IPS-20b (cell line): ENCODE results near the gene AGBL4.
"Not testable (repeated sequence)": the region's sequence is repeated elsewhere in the genome, so short reads cannot be mapped to it uniquely, and the experiment has no call there.

Experiments
- H3K27ac ChIP-seq: one replicate; pipeline ENCODE4 v1.5.1; 2013; ENCODE audit warnings: low read length
- H3K27me3 ChIP-seq: 2 replicates; pipeline ENCODE4 v1.6.1; 2013; ENCODE audit warnings: mild to moderate bottlenecking, low read length, inconsistent platforms; ENCODE audit not compliant: insufficient read depth
- H3K36me3 ChIP-seq: 2 replicates; pipeline ENCODE4 v1.6.1; 2013; ENCODE audit warnings: low read depth, mild to moderate bottlenecking, inconsistent platforms, low read length, moderate library complexity; ENCODE audit not compliant: insufficient read depth
- H3K4me1 ChIP-seq: 2 replicates; pipeline ENCODE4 v1.6.1; 2013; ENCODE audit warnings: mild to moderate bottlenecking, control low read depth, inconsistent platforms, low read length, moderate library complexity; ENCODE audit not compliant: insufficient read depth
- H3K4me3 ChIP-seq: 2 replicates; pipeline ENCODE4 v1.5.1; 2013; ENCODE audit warnings: mild to moderate bottlenecking, low read length, inconsistent platforms
- H3K9ac ChIP-seq: 2 replicates; pipeline ENCODE4 v1.6.1; 2013; ENCODE audit warnings: low read depth, mild to moderate bottlenecking, inconsistent platforms, low read length, moderate library complexity
- H3K9me3 ChIP-seq: 2 replicates; pipeline ENCODE4 v1.6.1; 2013; ENCODE audit warnings: mild to moderate bottlenecking, low read depth, low read length, inconsistent platforms; ENCODE audit not compliant: insufficient read depth

Gene AGBL4

DNA sequence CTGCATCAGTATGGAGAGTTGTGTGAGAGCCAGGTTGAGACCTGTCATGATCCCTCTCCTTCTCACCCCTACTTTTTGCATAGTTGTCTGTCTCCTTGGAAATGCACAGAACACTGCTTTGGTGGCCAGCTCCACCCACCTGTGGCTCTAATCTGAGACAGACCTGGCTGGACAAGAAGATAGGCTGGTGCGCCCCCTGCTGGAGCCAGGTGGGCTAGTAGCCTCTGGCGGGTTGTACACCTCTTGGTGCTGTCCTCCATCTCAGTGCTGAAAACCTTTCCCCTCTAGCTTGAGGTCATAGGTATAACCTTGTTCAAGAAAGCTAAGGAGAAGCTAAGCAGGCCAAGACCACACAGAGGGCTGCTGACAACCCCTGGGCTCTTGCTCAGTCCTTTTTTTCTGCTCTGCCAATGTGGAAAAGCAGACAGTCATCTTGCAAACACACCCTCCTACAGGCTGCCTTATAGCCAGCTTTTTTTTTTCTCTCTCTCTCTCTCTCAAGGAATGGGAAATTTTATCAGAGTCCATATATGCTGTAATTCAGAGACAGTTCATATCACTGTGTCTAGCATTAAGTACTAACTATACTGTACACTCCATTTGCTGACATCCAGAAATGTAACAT lies 1492.9 kb downstream of the AGBL4 start:
- Histone ChIP-seq H3K27ac (no peak overlapping the region), H3K9me3 (no peaks in the 10 kb centered on the region), H3K27me3 (no peaks in the 10 kb centered on the region), H3K36me3 (no peaks in the 10 kb centered on the region), H3K9ac (no peak overlapping the region), H3K4me3 (no peak overlapping the region), H3K4me1 (peaks cover 4% of the 10 kb centered on the region)

DNA sequence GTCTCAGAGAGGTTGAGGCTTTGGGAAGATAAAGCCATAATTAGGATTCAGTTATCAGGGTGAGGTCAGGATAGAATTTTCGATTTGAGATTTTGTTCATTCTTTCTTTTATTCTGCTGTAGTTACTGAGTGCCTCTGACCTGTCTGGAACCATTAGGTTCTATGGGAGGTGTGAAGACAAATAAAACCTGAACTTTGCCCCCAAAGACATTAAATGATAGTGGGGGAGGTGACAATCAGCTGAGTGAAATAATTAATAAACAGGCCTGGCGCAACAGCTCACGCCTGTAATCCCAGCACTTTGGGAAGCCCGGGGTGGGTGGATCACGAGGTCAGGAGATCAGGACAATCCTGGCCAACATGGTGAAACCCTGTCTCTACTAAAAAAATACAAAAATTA lies 1496.7 kb downstream of the AGBL4 start:
- Histone ChIP-seq H3K4me1 (peaks cover 4% of the 10 kb centered on the region; the same call in 1 of the 2 replicates), H3K36me3 (no peaks in the 10 kb centered on the region), H3K27me3 (no peaks in the 10 kb centered on the region), H3K9ac (no peak overlapping the region), H3K4me3 (no peak overlapping the region), H3K27ac (no peak overlapping the region), H3K9me3 (no peaks in the 10 kb centered on the region)

DNA sequence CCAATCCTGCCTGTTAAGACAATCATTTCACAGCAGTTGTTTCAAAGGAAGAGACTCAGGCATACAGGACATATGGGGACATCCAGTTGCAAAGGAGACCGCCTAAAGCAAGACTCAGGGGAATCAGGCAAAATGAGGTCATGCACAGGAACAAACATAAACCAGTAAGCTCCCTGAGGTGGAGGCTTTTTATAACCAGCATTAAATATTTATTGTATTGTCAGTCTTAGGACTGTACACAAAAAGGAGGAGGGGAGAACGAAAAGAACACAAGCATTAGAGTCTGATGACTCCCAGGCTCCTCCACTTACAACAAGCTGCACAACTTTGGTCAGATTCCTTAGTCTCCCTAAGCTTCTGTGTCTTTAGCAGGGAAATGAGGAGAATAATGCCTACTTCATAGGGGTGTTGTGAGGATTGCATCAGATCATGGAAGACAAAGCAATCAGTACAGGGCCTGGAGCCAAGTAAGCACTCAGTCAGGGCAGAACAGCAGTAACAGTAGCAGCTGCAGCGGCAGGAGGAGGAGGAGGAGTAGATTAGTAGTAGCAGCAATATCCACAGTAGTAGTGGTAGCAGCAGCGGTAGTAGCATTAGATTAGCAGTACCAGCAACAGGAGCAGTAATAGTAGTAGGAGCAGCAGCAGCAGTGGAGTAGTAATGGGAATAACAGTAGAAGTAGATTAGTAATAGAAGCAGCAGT lies 1497.6 kb downstream of the AGBL4 start:
- Histone ChIP-seq H3K9me3 (no peaks in the 10 kb centered on the region), H3K27ac (no peak overlapping the region), H3K9ac (no peak overlapping the region), H3K4me1 (peaks cover 4% of the 10 kb centered on the region; the same call in 1 of the 2 replicates), H3K4me3 (no peak overlapping the region), H3K36me3 (no peaks in the 10 kb centered on the region), H3K27me3 (no peaks in the 10 kb centered on the region)

DNA sequence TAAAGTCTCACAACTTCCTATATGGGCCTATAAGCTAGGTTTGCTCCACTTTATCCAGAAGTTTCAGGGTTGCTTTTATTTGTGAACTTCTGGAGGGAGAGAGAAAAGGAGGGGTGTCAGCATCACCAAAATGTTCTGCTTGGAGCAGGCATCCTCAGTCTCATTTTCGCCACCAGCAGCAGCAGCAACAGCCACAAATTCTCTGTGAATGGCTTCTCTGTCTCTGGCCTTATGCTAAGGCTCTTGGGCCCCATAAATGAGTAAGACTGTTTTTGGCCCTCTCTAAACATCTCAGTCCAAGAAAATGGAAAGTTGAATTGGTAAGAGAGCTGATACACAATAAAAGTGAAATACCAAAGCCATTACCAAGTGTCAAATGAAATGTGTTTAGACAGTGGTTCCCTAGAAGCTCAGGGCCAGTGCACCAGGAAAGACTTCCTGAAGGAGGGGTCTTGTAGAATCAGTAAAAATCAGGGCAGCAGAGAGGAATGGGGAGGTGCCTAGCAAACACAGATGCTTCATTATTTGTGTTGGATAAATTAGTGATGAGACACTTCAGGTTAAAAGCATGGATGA lies 1498.8 kb downstream of the AGBL4 start:
- H3K36me3 ChIP-seq, result no peaks in the 10 kb centered on the region
- H3K27me3 ChIP-seq, result no peaks in the 10 kb centered on the region
- H3K27ac ChIP-seq, result no peak overlapping the region
- no peak overlapping the region for H3K4me3 ChIP-seq
- peaks cover 4% of the 10 kb centered on the region; the same call in 1 of the 2 replicates for H3K4me1 ChIP-seq
- H3K9me3 ChIP-seq, result no peaks in the 10 kb centered on the region
- no peak overlapping the region for H3K9ac ChIP-seq

DNA sequence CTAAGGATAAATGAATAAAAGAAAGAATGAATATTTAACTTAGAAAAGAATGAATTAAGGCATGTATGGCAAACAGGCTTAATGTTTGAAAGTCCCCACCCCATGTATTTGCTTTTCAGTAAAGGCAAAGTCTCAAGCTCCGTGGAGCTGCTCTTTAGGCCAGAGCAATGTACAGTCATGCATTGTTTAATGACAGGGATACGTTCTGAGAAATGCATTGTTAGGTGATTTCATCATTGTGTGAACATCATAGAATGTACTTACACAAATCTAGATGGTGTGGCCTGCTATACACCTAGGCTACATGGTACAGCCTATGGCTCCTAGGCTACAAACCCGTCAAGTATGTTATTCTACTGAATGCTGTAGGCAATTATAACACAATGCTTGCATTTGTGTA lies 1500.2 kb downstream of the AGBL4 start:
- Histone ChIP-seq H3K9me3 (no peaks in the 10 kb centered on the region), H3K4me3 (no peak overlapping the region), H3K27ac (no peak overlapping the region), H3K9ac (no peak overlapping the region), H3K36me3 (no peaks in the 10 kb centered on the region), H3K4me1 (peaks cover 4% of the 10 kb centered on the region; the same call in 1 of the 2 replicates), H3K27me3 (no peaks in the 10 kb centered on the region)

DNA sequence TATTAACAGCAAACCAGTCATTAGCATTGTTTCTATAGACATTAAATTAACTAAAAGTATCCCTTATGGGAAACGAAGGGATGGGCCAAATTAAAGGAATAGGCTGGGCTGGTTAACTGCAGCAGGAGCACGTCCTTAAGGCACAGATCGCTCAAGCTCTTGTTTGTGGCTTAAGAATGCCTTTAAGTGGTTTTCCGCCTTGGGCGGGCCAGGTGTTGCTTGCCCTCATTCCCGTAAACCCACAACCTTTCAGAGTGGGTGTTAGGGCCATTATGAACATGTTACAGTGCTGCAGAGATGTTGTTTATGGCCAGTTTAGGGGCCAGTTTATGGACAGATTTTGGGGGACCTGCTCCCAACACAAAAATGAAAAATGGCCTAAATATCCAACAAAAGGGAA lies 1503.9 kb downstream of the AGBL4 start:
- not testable (repeated sequence) for H3K27me3 ChIP-seq, H3K4me3 ChIP-seq, H3K27ac ChIP-seq, H3K4me1 ChIP-seq, H3K9ac ChIP-seq, H3K9me3 ChIP-seq, H3K36me3 ChIP-seq

DNA sequence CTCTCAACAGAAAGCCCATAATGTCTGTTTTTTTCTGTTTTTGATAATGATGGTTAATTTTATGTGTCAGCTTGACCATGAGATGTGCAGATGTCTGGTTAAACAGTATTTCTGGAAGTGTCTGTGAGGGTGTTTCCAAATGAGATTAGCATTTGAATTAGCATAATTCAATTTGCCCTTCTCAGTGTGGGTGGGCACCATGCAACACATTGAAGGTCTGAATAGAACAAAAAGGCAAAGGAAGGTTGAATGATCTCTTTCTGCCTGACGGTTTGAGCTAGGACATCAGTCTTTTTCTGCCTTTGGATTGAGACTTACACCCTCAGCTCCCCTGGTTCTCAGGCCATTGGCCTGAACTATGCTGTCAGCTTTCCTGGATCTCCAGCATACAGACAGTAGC lies 1516.9 kb downstream of the AGBL4 start:
- Histone ChIP-seq H3K4me3 (no peak overlapping the region), H3K27me3 (no peaks in the 10 kb centered on the region), H3K9me3 (no peaks in the 10 kb centered on the region), H3K36me3 (no peaks in the 10 kb centered on the region), H3K27ac (no peak overlapping the region), H3K4me1 (no peaks in the 10 kb centered on the region), H3K9ac (no peak overlapping the region)

DNA sequence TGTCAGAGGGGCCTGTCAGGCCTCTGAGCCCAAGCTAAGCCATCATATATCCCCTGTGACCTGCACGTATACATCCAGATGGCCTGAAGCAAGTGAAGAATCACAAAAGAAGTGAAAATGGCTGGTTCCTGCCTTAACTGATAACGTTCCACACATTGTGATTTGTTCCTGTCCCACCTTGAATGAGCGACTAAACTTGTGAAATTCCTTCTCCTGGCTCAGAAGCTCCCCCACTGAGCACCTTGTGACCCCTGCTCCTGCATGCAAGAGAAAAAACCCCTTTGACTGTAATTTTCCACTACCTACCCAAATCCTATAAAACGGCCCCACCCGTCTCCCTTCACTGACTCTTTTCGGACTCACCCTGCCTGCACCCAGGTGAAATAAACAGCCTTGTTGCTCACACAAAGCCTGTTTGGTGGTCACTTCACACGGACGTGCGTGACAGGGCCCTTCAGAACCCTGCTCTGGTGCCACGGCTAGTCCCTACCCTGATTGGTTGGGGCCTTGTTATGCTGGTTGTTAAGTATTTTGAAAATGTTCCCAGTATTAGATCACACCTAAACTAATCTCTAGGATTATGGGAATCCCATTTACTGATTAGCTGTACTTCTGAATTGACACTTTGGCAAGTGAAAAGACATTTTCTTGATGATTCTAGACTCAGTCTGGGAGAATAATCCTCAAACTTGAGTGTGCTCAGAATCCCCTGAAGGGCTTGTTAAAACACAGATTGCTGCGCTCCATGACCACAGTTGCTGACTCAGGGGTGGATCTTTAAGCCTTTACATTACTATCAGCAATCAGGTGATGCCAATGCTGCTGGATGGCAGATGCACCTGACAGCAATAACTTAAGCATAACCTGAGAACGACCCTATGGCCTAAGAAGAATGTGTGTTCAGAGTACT lies 1523.0 kb downstream of the AGBL4 start:
- Histone ChIP-seq H3K9ac (peak overlapping the region; percentile 4; the same call in 1 of the 2 replicates), H3K4me3 (no peak overlapping the region), H3K27ac (no peak overlapping the region), H3K36me3 (no peaks in the 10 kb centered on the region), H3K27me3 (no peaks in the 10 kb centered on the region), H3K4me1 (peaks cover 24% of the 10 kb centered on the region), H3K9me3 (no peaks in the 10 kb centered on the region)

DNA sequence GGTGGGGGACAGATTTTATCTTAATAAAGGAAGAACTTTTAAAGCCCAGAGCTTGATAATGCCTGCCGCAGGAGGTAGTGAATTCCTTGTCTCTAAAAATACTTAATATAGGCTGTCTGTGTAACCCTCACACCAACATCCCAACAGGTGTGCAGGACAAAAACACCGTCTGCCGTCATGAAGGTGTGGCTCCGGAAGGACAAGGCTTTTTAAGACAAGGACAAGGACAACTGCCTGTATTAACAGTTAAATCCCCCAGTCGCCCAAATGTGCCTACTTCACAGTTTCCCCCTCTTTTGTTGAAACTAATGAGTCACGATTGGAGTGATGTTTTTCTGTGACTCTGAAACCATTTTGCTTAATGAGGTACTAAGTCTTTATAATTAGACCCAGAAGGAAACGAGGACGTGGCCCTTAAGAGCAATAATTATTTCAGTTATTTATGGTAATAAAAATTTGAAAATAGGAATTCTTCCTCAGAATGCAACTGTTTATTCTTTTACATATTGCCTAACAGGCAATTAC lies 1524.5 kb downstream of the AGBL4 start:
- H3K9me3 ChIP-seq, result no peaks in the 10 kb centered on the region
- no peak overlapping the region for H3K27ac ChIP-seq
- peaks cover 27% of the 10 kb centered on the region for H3K4me1 ChIP-seq
- no peaks in the 10 kb centered on the region for H3K27me3 ChIP-seq
- H3K36me3 ChIP-seq, result no peaks in the 10 kb centered on the region
- no peak overlapping the region for H3K9ac ChIP-seq
- H3K4me3 ChIP-seq, result 0 out of 2 replicates have a peak overlapping the region, but pooled peaks have one; percentile 9

DNA sequence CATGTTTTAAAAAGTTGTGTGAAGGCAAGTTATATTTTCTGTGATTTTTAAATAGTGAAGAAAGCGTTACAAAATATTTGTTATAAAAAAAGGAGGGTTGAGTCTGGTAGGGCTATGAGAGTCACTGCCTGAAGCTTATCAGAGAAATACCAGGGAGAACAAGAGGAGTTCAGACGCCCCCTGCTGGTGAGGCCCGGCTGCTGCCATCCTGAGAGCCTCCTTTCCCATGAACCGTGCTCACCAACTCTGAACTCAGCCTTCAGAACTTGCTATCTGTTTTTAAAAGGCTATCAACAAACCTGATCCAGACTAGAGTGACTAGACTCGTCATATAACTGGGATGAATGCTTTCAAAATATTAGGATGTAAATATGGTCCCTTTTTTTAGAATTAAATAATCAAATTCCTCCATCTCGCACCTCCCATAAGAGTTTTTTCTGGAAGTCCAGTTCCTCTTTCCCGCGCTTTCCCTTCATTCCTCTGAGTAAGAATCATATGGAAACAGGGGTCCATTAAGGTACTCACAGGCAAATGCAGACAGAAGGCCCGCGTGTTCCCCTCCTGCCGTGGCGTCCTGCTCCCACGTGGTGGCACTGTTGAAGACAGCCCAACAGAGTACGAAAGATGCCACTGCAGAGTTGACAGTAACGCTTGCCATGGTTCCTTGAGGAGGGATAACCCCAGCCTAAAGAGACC lies 1525.5 kb downstream of the AGBL4 start:
- H3K9ac ChIP-seq, result no peak overlapping the region

DNA sequence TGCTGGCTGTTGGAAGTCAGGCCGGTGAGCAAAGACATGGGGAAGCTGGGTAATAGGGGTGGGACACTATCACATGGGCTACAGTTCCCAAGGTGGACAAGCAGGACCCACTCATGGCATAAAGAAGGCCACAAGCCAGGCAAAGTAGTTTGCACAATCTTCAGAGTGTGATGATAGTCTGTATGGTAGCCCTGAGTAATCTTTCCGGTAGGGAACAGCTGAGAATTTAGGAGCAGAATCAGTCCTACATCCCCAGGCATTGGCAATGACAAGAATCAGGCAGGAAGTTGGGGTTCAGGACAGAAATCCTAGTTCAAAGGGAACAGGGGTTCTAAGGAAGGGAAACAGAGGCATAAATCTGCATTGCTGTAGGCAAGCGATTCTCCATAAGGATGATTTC lies 1527.8 kb downstream of the AGBL4 start:
- H3K36me3 ChIP-seq, result no peaks in the 10 kb centered on the region
- H3K4me1 ChIP-seq, result peaks cover 26% of the 10 kb centered on the region
- H3K9ac ChIP-seq, result no peak overlapping the region
- no peak overlapping the region for H3K27ac ChIP-seq
- no peak overlapping the region for H3K4me3 ChIP-seq
- H3K9me3 ChIP-seq, result no peaks in the 10 kb centered on the region
- H3K27me3 ChIP-seq, result no peaks in the 10 kb centered on the region

More for the DNA sequence above, 1525.5 kb downstream of the AGBL4 start:
- Histone ChIP-seq H3K9me3 (no peaks in the 10 kb centered on the region), H3K27me3 (no peaks in the 10 kb centered on the region), H3K4me1 (peaks cover 31% of the 10 kb centered on the region), H3K27ac (no peak overlapping the region), H3K4me3 (no peak overlapping the region), H3K36me3 (no peaks in the 10 kb centered on the region)
